NCI-H1417 treated with DMSO at 0.1 percent for 48 hours (cell line): Measurements from ENCODE around the gene CCDC88C.
"Not testable (repeated sequence)": the region's sequence is repeated elsewhere in the genome, so short reads cannot be mapped to it uniquely, and the experiment has no call there.

Experiments used
- DNase-seq: peaks from one replicate; lab custom pipeline; 2025; lab: John Stamatoyannopoulos, UW

Gene CCDC88C

GRCh38 chr14:91244501-91244901, 173.1 kb downstream of the CCDC88C start, which contains the start of gene GPR68:
Gene GPR68, minus strand, starts transcription at chr14:91244704. Its CDS starts 9,654 bp downstream, at chr14:91235050.
- DNase-seq = peak; percentile 40

GRCh38 chr14:91243074-91243471, 174.5 kb downstream of the CCDC88C start:
- no peak for DNase-seq

- no peak for DNase-seq
Measured at GRCh38 chr14:91242635-91243034, 175.0 kb downstream of the CCDC88C start.

GRCh38 chr14:91241863-91242262, 175.8 kb downstream of the CCDC88C start:
- DNase-seq = no peak

- no peak for DNase-seq
Measured at GRCh38 chr14:91238661-91239060, 179.0 kb downstream of the CCDC88C start.

- DNase-seq = no peak
Measured at GRCh38 chr14:91238085-91238484, 179.5 kb downstream of the CCDC88C start.

GRCh38 chr14:91237219-91237618, 180.4 kb downstream of the CCDC88C start:
- DNase-seq = no peak

GRCh38 chr14:91235841-91236240, 181.8 kb downstream of the CCDC88C start:
- DNase-seq = no peak

DNA sequence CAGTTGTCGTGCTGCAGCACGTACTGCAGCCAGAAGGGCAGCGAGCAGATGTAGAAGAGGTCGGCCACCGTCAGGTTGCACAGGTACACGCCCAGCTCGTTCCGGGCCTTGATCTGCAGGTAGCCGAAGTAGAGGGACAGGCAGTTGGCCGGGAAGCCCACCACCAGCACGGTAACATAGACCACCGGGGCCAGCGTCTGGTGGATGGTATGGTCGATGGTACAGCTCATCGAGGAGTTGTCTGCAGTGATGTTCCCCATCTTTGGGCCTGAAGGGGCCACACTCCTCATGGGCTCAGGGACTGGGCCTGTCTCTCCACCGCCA, 182.9 kb downstream of the CCDC88C start:
- DNase-seq = no peak

GRCh38 chr14:91233936-91234790, 183.5 kb downstream of the CCDC88C start:
- DNase-seq = no peak

DNA sequence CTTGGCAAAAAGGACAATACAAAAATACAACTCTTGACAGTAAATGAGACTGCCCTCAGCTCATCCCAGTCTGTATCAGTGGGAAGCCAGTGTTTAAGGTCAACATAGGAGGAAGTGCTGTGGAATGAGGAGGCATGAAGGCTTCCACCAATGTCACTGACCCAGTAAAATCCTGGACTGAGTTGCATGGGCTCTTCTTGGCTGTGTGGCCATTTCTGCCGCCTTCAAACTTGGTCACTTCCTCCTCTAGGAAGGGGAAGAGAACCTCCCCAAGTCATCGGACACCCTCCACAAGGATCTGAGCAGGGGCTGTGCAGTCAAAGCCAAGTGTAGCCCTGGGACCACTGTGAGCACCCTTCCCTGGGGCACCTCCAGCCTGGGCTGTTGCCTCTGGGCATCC, 185.0 kb downstream of the CCDC88C start:
- DNase-seq = no peak

GRCh38 chr14:91232052-91232451, 185.6 kb downstream of the CCDC88C start:
- no peak for DNase-seq

DNA sequence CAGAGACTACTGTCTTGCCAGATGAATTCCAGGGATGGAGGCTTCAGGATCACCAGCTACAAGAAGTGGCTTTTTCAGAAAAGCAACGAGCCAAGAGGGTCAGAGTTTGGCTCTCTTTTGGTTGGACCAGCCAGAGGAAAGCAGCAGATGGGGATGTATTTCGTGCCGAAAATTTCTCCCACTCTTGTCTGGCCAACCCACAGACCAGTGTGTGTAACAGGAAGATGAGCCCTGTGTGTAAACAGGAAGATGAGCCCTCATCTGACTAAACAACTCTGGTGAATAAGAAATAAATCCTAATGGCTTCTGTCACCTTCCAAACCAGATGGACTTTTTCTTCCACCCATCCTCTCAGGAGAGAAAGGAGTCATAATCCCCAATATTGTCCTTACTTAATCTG, 186.2 kb downstream of the CCDC88C start:
- DNase-seq = no peak

GRCh38 chr14:91230397-91231035, 187.1 kb downstream of the CCDC88C start:
- DNase-seq = no peak

DNA sequence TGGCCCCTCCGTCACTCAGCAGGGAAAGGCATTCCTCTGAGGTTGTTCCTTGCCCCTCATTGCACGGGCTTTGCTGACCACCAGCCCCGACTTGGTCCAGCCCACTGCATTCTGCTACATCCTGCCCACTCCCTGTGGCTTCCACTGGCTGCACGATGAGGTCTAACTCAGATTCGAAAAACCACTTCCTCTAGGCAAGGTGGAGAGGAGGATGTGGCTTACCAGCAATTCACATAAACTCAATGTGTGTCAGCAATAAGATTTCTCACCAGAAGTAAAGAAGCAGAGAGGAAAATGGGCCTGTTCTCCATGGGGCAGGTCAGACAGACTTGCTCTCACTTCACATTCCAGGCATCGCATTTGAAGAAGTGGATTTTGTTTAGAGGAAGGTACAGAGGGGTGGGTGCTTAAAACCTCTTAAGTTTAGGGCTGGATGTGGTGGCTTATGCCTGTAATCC, 187.8 kb downstream of the CCDC88C start:
- DNase-seq = no peak

DNA sequence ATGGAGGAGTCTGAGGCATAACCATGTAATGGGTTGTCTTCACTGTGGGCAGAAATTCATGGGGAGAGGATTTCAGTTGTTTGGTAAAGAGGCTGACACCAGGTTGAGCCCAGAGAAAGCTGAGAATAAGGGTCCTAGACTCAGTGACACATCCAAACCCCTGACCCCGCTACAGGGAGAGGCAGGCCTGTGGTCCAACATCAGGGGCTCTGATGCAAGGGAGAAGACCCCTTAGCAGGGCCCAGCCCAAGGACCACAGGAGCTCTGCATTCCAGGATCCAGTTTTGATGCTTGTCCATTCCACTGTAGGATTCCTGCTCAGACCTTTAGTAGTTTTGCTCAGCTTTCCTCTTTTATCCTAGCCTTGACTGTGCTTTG, 188.6 kb downstream of the CCDC88C start:
- no peak for DNase-seq

GRCh38 chr14:91228112-91229004, 189.3 kb downstream of the CCDC88C start:
- no peak for DNase-seq

DNA sequence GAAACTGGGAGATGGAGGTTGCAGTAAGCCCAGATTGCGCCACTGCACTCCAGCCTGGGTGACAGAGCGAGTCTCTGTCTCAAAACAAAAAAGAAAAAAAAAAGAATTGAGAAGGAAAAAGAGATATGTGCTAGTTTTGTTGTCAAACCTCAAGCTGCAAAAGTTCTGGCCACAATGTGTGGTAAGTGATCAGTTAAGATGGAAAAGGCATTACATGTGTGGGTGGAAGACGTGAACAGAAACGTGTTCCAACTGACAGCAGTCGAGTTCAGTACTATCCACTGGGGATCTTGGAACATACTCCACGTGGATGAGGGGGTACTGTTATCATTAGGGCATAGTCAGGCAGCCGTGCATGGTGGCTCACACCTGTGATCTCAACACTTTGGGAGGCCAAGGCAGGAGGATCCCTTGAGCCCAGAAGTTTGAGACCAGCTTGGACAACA, 190.4 kb downstream of the CCDC88C start:
- no peak for DNase-seq

- not testable (repeated sequence) for DNase-seq
Measured at GRCh38 chr14:91226360-91226759, 191.3 kb downstream of the CCDC88C start.

GRCh38 chr14:91225025-91225424, 192.6 kb downstream of the CCDC88C start:
- DNase-seq = no peak

DNA sequence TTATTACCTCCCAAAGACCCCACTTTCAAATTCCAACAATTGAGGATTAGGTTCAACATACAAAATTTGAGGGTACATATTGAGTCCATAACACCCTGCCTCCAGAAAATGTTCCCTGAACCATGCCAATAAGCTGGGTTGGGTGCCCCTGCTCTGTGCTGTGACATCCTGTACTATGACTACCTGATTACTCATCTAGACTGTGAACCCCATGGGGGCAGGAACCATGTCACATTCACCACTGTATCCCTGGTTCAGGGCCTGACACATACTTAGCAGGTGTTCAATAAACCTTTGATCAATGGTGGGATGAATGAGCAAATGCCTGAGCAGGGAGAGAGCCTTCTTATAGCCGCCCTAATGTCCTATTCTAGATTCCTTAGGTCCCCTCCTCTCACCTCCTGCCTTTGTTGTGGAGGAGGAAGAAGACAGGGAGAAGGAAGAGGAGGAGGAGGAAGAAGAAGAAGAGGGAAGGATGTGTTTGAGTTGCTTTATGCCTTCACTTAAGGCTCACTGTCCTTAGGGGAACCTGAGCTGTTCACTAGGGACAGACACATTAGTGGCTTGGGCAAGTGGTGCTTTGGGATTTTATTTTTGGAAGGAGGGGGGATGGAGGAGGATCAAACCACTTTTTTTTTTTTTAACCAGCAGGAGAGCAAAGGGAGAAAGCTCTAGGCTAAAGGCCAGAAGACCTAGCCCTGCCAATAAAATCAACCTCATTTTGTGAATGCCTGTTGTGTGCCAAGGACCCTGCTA, 194.4 kb downstream of the CCDC88C start:
- DNase-seq = no peak
